H9 (cell line): ENCODE data around the gene SPRN. TPM values are rescaled to one million over a fixed set of nuclear protein-coding genes. Genes with fewer than 3 reads are reported as not detected.
"Not testable (repeated sequence)": the region's sequence is repeated elsewhere in the genome, so short reads cannot be mapped to it uniquely, and the experiment has no call there.

Experiments used
- DNase-seq: peaks from one replicate; pipeline ENCODE4 v3.0.0-alpha.2; 2017
- H2AFZ ChIP-seq: one replicate; pipeline ENCODE4 v1.6.1; 2013; ENCODE audit warnings: mild to moderate bottlenecking, low read length, control low read depth, moderate library complexity
- H2AK5ac ChIP-seq: 2 replicates; pipeline ENCODE4 v1.6.1; 2013; ENCODE audit warnings: low read length, control low read depth, mixed read lengths; ENCODE audit not compliant: insufficient read length
- H2BK120ac ChIP-seq: one replicate; pipeline ENCODE4 v1.6.1; 2013; ENCODE audit warnings: low read depth, mild to moderate bottlenecking, low read length, control low read depth, inconsistent platforms; ENCODE audit not compliant: poor library complexity, severe bottlenecking
- H2BK12ac ChIP-seq: 2 replicates; pipeline ENCODE4 v1.6.1; 2013; ENCODE audit warnings: low read length, control low read depth, mixed read lengths, low read depth; ENCODE audit not compliant: insufficient read length
- H2BK15ac ChIP-seq: 2 replicates; pipeline ENCODE4 v1.6.1; 2013; ENCODE audit warnings: low read depth, low read length, control low read depth
- H2BK20ac ChIP-seq: one replicate; pipeline ENCODE4 v1.6.1; 2013; ENCODE audit warnings: low read depth, mild to moderate bottlenecking, low read length, control low read depth, inconsistent platforms; ENCODE audit not compliant: poor library complexity, severe bottlenecking
- H2BK5ac ChIP-seq: 2 replicates; pipeline ENCODE4 v1.6.1; 2013; ENCODE audit warnings: low read length, control low read depth, mixed read lengths; ENCODE audit not compliant: insufficient read length
- H3K14ac ChIP-seq: 2 replicates; pipeline ENCODE4 v1.6.1; 2013; ENCODE audit warnings: low read length, control low read depth; ENCODE audit not compliant: insufficient read depth
- H3K18ac ChIP-seq: 2 replicates; pipeline ENCODE4 v1.6.1; 2013; ENCODE audit warnings: low read depth, mild to moderate bottlenecking, mixed read lengths, low read length, control low read depth; ENCODE audit not compliant: insufficient read length
- H3K23ac ChIP-seq: 2 replicates; pipeline ENCODE4 v1.6.1; 2013; ENCODE audit warnings: low read length, control low read depth, mixed read lengths, low read depth; ENCODE audit not compliant: insufficient read length
- H3K23me2 ChIP-seq: 2 replicates; pipeline ENCODE4 v1.6.1; 2013; ENCODE audit warnings: low read depth, mild to moderate bottlenecking, mixed read lengths, low read length, control low read depth; ENCODE audit not compliant: insufficient read length, poor library complexity, severe bottlenecking
- H3K27ac ChIP-seq: 2 replicates; pipeline ENCODE4 v1.5.1; 2013; ENCODE audit warnings: low read length, control low read depth, mixed read lengths, low read depth; ENCODE audit not compliant: insufficient read length
- H3K27me3 ChIP-seq: 2 replicates; pipeline ENCODE4 v1.6.1; 2013; ENCODE audit warnings: low read length, control low read depth, inconsistent platforms; ENCODE audit not compliant: insufficient read depth
- H3K4ac ChIP-seq: 2 replicates; pipeline ENCODE4 v1.6.1; 2013; ENCODE audit warnings: low read depth, mild to moderate bottlenecking, control low read depth, inconsistent platforms, low read length, moderate library complexity
- H3K4me1 ChIP-seq: 2 replicates; pipeline ENCODE4 v1.6.1; 2013; ENCODE audit warnings: low read length, control low read depth, inconsistent platforms; ENCODE audit not compliant: insufficient read depth
- H3K4me2 ChIP-seq: 2 replicates; pipeline ENCODE4 v1.6.1; 2013; ENCODE audit warnings: low read length, control low read depth, mixed read lengths; ENCODE audit not compliant: insufficient read length, insufficient read depth
- H3K56ac ChIP-seq: 2 replicates; pipeline ENCODE4 v1.6.1; 2013; ENCODE audit warnings: low read depth, mild to moderate bottlenecking, mixed read lengths, low read length, control low read depth; ENCODE audit not compliant: insufficient read length
- H3K79me1 ChIP-seq: 2 replicates; pipeline ENCODE4 v1.6.1; 2013; ENCODE audit warnings: low read depth, mild to moderate bottlenecking, moderate library complexity, low read length, control low read depth, inconsistent platforms; ENCODE audit not compliant: insufficient read depth, poor library complexity, severe bottlenecking
- H3K79me2 ChIP-seq: 2 replicates; pipeline ENCODE4 v1.6.1; 2013; ENCODE audit warnings: low read length, control low read depth, inconsistent platforms; ENCODE audit not compliant: insufficient read depth
- H3K9ac ChIP-seq: 2 replicates; pipeline ENCODE4 v1.6.1; 2013; ENCODE audit warnings: low read length, control low read depth, mixed read lengths; ENCODE audit not compliant: insufficient read length; ENCODE audit errors: extremely low read depth
- H3K9me3 ChIP-seq: one replicate; pipeline ENCODE4 v1.6.1; 2013; ENCODE audit warnings: low read depth, low read length, inconsistent platforms; ENCODE audit not compliant: control insufficient read depth
- H3T11ph ChIP-seq: one replicate; pipeline ENCODE4 v1.6.1; 2013; ENCODE audit warnings: mild to moderate bottlenecking, low read length, control low read depth, inconsistent platforms
- H4K20me1 ChIP-seq: one replicate; pipeline ENCODE4 v1.6.1; 2013; ENCODE audit not compliant: control insufficient read depth, insufficient read length, insufficient read depth
- H4K5ac ChIP-seq: 2 replicates; pipeline ENCODE4 v1.6.1; 2013; ENCODE audit warnings: low read depth, mild to moderate bottlenecking, mixed read lengths, low read length, control low read depth; ENCODE audit not compliant: insufficient read length
- H4K8ac ChIP-seq: replicated peaks from 2 replicates; pipeline ENCODE4 v1.6.1; 2013; ENCODE audit warnings: low read length, control low read depth, mixed read lengths, low read depth; ENCODE audit not compliant: insufficient read length
- H4K91ac ChIP-seq: 2 replicates; pipeline ENCODE4 v1.6.1; 2013; ENCODE audit warnings: low read depth, mild to moderate bottlenecking, moderate library complexity, mixed read lengths, low read length, control low read depth; ENCODE audit not compliant: insufficient read length
- H3K27ac Mint-ChIP-seq, 3 experiments: 2 replicates in 2 of 3; 3 replicates in 1 of 3; pipeline ENCODE4 v1.8.0; 2020 to 2021; ENCODE audit warnings: mixed read lengths in 3 of 3, mild to moderate bottlenecking in 1 of 3, moderate library complexity in 1 of 3
- H3K27me3 Mint-ChIP-seq: 2 replicates; pipeline ENCODE4 v1.8.0; 2021; ENCODE audit warnings: low read depth, mild to moderate bottlenecking, moderate library complexity, mixed read lengths
- H3K36me3 Mint-ChIP-seq, 3 experiments: 2 replicates in 2 of 3; 3 replicates in 1 of 3; pipeline ENCODE4 v1.8.0; 2020 to 2021; ENCODE audit warnings: low read depth in 3 of 3, mixed read lengths in 3 of 3; ENCODE audit not compliant: insufficient read depth in 1 of 3
- H3K4me1 Mint-ChIP-seq, 2 experiments: 2 replicates each; pipeline ENCODE4 v1.8.0; 2020; ENCODE audit warnings: mixed read lengths in 2 of 2
- H3K4me3 Mint-ChIP-seq, 2 experiments: 2 replicates in 1 of 2; 3 replicates in 1 of 2; pipeline ENCODE4 v1.8.0; 2020 to 2021; ENCODE audit warnings: mild to moderate bottlenecking in 2 of 2, mixed read lengths in 2 of 2, moderate library complexity in 1 of 2
- H3K9me3 Mint-ChIP-seq, 2 experiments: 2 replicates in 1 of 2; 3 replicates in 1 of 2; pipeline ENCODE4 v1.8.0; 2020; ENCODE audit warnings: mild to moderate bottlenecking in 2 of 2, mixed read lengths in 2 of 2, moderate library complexity in 1 of 2
- WGBS: extraction: QIAGEN DNeasy Blood & Tissue Kit; methylation state at CpG from one replicate; pipeline ENCODE4 v1.1.7; 2013; ENCODE audit warnings: missing lambda C conversion rate, low lambda C conversion rate, mixed read lengths; ENCODE audit not compliant: insufficient read length; ENCODE audit errors: extremely low coverage; 5-methylcytosine and 5-hydroxymethylcytosine counted together
- total RNA-seq: library from RNA; stranded (reverse); gene quantifications from 2 replicates; pipeline ENCODE4 v1.2.1, GENCODE V29; 2021
- TF ChIP-seq, protein P1 (sequence below): fragments of 200-600 bp; sonication (generic); conservative IDR thresholded peaks from 3 replicates; pipeline ENCODE4 v1.8.0; 2021; ENCODE audit warnings: antibody characterized with exemption, mild to moderate bottlenecking

Gene SPRN
- total RNA-seq, 1 experiment from 2014 or later: 0.42 TPM

DNA sequence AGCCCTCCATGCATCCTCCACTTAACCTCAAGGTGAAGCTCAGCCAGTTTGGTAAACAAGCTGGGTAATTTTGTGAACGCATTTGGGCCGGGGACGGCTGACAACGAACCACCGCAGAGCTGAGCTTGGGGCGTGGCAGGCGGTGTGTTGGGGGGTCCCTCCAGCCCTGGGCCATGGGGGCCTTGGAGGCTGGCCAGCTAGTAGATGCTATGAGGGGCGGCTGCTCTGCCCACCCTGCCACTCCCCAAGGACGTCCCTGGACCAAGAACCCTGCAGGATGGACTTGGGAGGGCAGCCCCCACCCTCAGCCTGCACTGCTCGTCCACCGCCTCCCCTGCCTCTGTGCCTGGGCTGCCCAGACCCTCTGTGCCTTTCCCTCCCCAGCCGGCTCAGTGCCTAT is 17.4 kb upstream of the SPRN start:
- no peaks in the 10 kb centered on the region for H3K4me1 Mint-ChIP-seq
- peaks cover 79 to 85% of the 10 kb centered on the region in 2 experiments for H3K9me3 Mint-ChIP-seq
- Histone ChIP-seq H3K56ac (no peak overlapping the region), H3K23ac (no peak overlapping the region), H2BK120ac (no peak overlapping the region), H4K20me1 (no peaks in the 10 kb centered on the region), H4K5ac (no peak overlapping the region), H3K18ac (no peak overlapping the region), H4K91ac (no peak overlapping the region), H3K27me3 (no peaks in the 10 kb centered on the region), H3K9ac (no peak overlapping the region), H2AK5ac (no peak overlapping the region), H2BK5ac (no peak overlapping the region), H2BK12ac (no peak overlapping the region), H3K9me3 (peaks cover 72% of the 10 kb centered on the region), H3K4ac (no peak overlapping the region), H3K4me2 (no peak overlapping the region), H3K23me2 (no peaks in the 10 kb centered on the region), H3K14ac (no peak overlapping the region), H2BK15ac (no peak overlapping the region), H3K4me1 (no peaks in the 10 kb centered on the region), H2BK20ac (no peak overlapping the region), H3K79me1 (no peaks in the 10 kb centered on the region), H3K79me2 (no peaks in the 10 kb centered on the region), H2AFZ (no peak overlapping the region), H3T11ph (no peak overlapping the region), H3K27ac (no peak overlapping the region), H4K8ac (no peak overlapping the region)
- TF ChIP-seq, protein P1, sequence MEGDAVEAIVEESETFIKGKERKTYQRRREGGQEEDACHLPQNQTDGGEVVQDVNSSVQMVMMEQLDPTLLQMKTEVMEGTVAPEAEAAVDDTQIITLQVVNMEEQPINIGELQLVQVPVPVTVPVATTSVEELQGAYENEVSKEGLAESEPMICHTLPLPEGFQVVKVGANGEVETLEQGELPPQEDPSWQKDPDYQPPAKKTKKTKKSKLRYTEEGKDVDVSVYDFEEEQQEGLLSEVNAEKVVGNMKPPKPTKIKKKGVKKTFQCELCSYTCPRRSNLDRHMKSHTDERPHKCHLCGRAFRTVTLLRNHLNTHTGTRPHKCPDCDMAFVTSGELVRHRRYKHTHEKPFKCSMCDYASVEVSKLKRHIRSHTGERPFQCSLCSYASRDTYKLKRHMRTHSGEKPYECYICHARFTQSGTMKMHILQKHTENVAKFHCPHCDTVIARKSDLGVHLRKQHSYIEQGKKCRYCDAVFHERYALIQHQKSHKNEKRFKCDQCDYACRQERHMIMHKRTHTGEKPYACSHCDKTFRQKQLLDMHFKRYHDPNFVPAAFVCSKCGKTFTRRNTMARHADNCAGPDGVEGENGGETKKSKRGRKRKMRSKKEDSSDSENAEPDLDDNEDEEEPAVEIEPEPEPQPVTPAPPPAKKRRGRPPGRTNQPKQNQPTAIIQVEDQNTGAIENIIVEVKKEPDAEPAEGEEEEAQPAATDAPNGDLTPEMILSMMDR: no peak
- peaks cover 17 to 34% (median 22%) of the 10 kb centered on the region in 3 experiments for H3K36me3 Mint-ChIP-seq
- no CpG with 5 or more reads among the region's 12 CpGs for WGBS
- H3K27me3 Mint-ChIP-seq: peaks cover 3% of the 10 kb centered on the region
- DNase-seq: no peak
- H3K27ac Mint-ChIP-seq: no peak overlapping the region
- no peak overlapping the region for H3K4me3 Mint-ChIP-seq

DNA sequence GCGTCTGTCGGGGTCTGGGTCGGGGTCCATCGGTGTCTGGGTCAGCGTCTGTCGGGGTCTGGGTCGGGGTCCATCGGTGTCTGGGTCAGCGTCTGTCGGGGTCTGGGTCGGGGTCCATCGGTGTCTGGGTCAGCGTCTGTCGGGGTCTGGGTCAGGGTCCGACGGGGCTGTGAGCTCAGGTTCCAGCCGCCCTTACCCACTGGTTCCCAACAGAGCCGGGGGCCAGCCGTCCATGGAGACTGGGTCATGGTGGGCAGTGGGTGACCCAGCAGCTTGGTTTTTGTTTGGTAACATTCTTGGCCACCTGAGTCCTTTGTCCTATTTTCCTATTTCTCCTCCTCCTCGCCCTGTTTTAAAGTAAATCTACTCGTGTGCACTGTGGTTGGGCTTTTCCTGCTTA is 16.9 kb upstream of the SPRN start:
- not testable (repeated sequence) for H3K14ac ChIP-seq, H3K27me3 Mint-ChIP-seq, H3K27ac ChIP-seq

More for the DNA sequence above, 16.9 kb upstream of the SPRN start:
- not testable (repeated sequence) for H4K8ac ChIP-seq, H3K56ac ChIP-seq, H3K79me2 ChIP-seq, H3K18ac ChIP-seq, H4K5ac ChIP-seq, H3K27ac Mint-ChIP-seq, H3K4me1 Mint-ChIP-seq, H3K23me2 ChIP-seq, H2BK120ac ChIP-seq, DNase-seq, H3T11ph ChIP-seq, H4K91ac ChIP-seq, H3K4me1 ChIP-seq, H4K20me1 ChIP-seq, H2BK12ac ChIP-seq, H3K79me1 ChIP-seq, H2AFZ ChIP-seq, H3K4me3 Mint-ChIP-seq, H2BK15ac ChIP-seq, H3K27me3 ChIP-seq, H2BK20ac ChIP-seq, H3K23ac ChIP-seq, H2BK5ac ChIP-seq, H3K9ac ChIP-seq, H3K4me2 ChIP-seq, H3K4ac ChIP-seq, H2AK5ac ChIP-seq
- Mint-ChIP-seq H3K36me3 (peaks cover 13 to 33% (median 20%) of the 10 kb centered on the region in 3 experiments), H3K9me3 (peaks cover 80 to 86% of the 10 kb centered on the region in 2 experiments)
- WGBS: no CpG with 5 or more reads among the region's 21 CpGs
- H3K9me3 ChIP-seq: peaks cover 69% of the 10 kb centered on the region
